Measurements from ENCODE around the gene LY86. TPM values are rescaled to one million over a fixed set of nuclear protein-coding genes. Genes with fewer than 3 reads are reported as not detected.
A peak's percentile ranks its signal among the peaks of the same experiment; 100 is the strongest.

LY86 gene
- total RNA-seq (1 to 10 TPM in 4 of 10 donors, under 1 TPM in 6; 0.23 to 7.6 (median 0.91) TPM), polyA plus RNA-seq (1 to 10 TPM in 1 of 2 donors, under 1 TPM in 1; 0.29 to 1.1 TPM)
- long read RNA-seq, donor 1, result 0 reads
- long read RNA-seq, donor 2, partial matches to known transcripts, result 0 of 2 reads
- long read RNA-seq, donor 2, other reads (novel, unspliced or antisense), result 0 of 2 reads
- long read RNA-seq, donor 3, result 0 reads

DNA sequence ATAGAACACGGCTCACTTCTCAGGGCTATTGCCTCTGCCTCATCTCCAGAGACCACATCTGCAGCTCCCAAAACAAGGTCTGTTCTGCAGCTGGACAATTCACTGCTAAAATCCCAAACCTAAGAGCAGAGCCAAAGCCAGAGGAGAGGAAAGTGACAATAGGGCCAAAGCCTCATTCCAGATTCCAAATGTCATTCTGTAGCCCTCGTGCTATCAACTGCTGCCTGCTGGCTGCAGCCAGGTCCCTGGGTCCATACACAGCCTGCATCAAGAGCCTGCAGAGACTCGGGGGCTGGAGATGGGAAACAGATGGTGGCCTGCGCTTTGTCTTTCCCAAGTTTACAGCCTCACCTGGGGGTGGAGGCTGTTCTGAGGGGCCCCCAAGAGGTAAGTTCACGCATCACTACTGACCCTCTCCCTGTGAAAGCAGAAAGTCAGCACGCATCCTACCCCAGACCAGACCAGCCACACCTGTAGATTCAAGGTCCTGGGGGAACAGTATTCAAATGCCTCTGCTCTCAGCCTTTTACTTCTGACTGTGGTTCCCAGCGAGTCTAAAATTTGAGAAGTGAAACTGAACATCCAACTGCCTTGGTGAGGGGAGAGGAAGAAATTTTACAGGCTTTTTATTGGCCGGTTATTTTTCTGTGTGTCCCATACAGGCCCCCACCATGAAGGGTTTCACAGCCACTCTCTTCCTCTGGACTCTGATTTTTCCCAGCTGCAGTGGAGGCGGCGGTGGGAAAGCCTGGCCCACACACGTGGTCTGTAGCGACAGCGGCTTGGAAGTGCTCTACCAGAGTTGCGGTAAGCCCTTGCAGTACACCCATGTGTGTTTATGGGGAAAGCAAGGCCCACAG lies at the start of gene LY86:
LY86 (plus strand) TSS at position 657 of the 860 bp plus-strand sequence; CDS start at position 672, 15 bp downstream.
- 56 to 65% methylated on average over 14 of the region's 14 CpGs for WGBS, 2 donors
- Histone ChIP-seq H3K27me3 (no peaks in the 10 kb centered on the region), H3K27ac (peak within 1 kb of the TSS in 9 of 10 donors; percentile 5 to 87 (median 63)), H3K4me1 (peaks cover 11 to 56% (median 39%) of the 10 kb centered on the region in 9 donors), H3K4me3 (peak within 1 kb of the TSS in 6 of 10 donors; percentile 16 to 43 (median 21)), H3K36me3 (no peaks in the 10 kb centered on the region), H3K9me3 (no peaks in the 10 kb centered on the region)
- intact Hi-C loops (cut with DNase I), result no loop called here
- TF ChIP-seq, protein P1, sequence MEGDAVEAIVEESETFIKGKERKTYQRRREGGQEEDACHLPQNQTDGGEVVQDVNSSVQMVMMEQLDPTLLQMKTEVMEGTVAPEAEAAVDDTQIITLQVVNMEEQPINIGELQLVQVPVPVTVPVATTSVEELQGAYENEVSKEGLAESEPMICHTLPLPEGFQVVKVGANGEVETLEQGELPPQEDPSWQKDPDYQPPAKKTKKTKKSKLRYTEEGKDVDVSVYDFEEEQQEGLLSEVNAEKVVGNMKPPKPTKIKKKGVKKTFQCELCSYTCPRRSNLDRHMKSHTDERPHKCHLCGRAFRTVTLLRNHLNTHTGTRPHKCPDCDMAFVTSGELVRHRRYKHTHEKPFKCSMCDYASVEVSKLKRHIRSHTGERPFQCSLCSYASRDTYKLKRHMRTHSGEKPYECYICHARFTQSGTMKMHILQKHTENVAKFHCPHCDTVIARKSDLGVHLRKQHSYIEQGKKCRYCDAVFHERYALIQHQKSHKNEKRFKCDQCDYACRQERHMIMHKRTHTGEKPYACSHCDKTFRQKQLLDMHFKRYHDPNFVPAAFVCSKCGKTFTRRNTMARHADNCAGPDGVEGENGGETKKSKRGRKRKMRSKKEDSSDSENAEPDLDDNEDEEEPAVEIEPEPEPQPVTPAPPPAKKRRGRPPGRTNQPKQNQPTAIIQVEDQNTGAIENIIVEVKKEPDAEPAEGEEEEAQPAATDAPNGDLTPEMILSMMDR (IDR thresholded peaks at IDR 0.05), result no peak
- ATAC-seq, result peak; percentile 39 to 75 (median 70)
- peak in 1 of 2 donors; percentile 54 for DNase-seq

DNA sequence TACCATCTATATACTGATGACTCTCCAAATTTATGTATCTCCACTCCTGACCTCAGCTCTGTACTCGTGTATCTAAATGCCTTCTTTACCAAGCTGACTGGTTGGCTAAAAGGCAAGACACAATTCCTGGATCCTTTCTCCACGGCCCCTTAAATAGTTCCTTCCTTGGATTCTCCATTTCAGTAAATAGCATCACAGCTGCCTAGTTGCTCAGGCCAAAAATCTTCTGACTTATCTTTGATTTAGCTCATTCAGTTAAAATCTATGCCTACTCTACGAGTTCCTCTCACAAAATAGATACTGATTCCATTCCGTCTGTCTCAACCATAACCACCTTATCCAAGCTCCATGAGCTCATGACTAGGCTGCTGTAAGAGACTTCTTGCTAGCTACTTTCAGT lies 49.5 kb upstream of the LY86 start:
- Histone ChIP-seq H3K4me3 (no peak overlapping the region), H3K9me3 (no peaks in the 10 kb centered on the region), H3K36me3 (no peaks in the 10 kb centered on the region), H3K27me3 (no peaks in the 10 kb centered on the region), H3K27ac (peak overlapping the region in 5 of 10 donors; percentile 4 to 55 (median 13)), H3K4me1 (peaks cover 0 to 23% (median 16%) of the 10 kb centered on the region in 9 donors)
- TF ChIP-seq, protein P1 (IDR thresholded peaks at IDR 0.05), result no peak
- WGBS, 2 donors, result 42% methylated on average over 4 of the region's 4 CpGs
- no peak for DNase-seq
- intact Hi-C loops (cut with DNase I), result no loop called here
- peak in 1 of 8 donors; percentile 42 for ATAC-seq

DNA sequence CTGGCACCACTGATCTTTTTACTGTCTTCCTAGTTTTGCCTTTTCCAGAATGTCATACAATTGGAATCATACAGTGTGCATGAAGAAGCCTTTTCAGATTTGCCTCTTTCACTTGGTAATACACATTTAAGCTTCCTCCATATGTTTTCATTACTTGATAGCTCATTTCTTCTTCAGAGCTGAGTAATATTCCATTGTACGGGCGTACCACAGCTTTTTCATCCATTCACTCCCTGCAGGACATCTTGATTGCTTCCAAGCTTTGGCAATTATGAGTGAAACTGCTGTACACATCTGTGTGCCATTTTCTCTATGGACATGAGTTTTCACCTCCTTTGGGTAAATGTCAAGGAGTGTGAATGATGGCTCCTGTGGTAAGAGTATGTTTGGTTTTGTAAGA lies 46.2 kb upstream of the LY86 start:
- Histone ChIP-seq H3K27me3 (peaks cover 0 to 26% (median 9%) of the 10 kb centered on the region in 7 donors), H3K27ac (no peak overlapping the region), H3K9me3 (no peaks in the 10 kb centered on the region), H3K36me3 (no peaks in the 10 kb centered on the region), H3K4me1 (peaks cover 0 to 39% (median 29%) of the 10 kb centered on the region in 9 donors), H3K4me3 (no peak overlapping the region)
- no peak for ATAC-seq
- TF ChIP-seq, protein P1 (IDR thresholded peaks at IDR 0.05), result no peak
- 96 to 97% methylated on average over 2 of the region's 2 CpGs for WGBS, 2 donors
- intact Hi-C loops (cut with DNase I), result loop anchor here in 7 of 10 donors (10.0 kb wide), 4 partner anchors 228 to 1398 kb away; no protein-coding TSS in a partner anchor
- no peak for DNase-seq

DNA sequence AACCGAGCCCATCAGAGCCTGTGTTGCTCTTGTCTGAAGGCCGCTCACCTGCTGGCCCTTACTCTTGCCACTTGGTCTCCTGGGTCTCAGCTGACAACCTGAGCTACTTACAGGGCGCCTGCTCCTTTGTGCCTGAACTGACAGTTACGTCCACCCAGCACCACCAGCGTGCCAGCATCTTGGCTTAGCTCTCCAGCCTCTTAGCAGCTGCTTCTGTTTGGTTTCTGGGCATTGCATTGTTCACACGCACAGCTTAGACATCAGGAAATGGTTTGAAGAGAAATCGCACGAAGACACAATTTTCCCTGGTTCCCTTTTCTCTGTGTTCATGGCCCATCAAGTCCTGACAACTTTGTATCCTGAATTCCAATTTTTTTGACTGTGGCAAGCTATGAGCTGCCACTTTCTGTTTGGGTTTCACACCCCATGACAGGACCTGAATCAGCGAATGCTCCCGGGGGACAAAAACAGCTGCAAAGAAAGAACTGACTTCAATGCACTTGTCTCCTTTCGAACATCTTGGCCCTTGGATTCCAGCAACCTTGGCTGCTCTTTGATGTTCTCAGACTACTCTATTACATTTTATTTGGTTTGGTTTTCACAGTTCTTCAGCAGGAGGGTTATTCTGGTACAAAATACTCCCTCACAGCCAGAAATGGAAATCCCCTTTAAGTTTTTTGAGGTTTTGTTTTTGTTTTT lies 45.2 kb upstream of the LY86 start:
- WGBS, 2 donors, result 85 to 89% methylated on average over 11 of the region's 11 CpGs
- DNase-seq (no peak), ATAC-seq (no peak)
- intact Hi-C loops (cut with DNase I), result loop anchor here in 7 of 10 donors (10.0 kb wide), 4 partner anchors 229 to 1399 kb away; no protein-coding TSS in a partner anchor
- TF ChIP-seq, protein P1 (IDR thresholded peaks at IDR 0.05), result no peak
- H3K9me3 ChIP-seq, result no peaks in the 10 kb centered on the region
- no peaks in the 10 kb centered on the region for H3K36me3 ChIP-seq
- H3K27ac ChIP-seq, result peak overlapping the region in 1 of 10 donors; percentile 75
- peaks cover 0 to 31% (median 9%) of the 10 kb centered on the region in 7 donors for H3K27me3 ChIP-seq
- peaks cover 0 to 34% (median 22%) of the 10 kb centered on the region in 9 donors for H3K4me1 ChIP-seq
- H3K4me3 ChIP-seq, result no peak overlapping the region
